ENCODE measurements around the gene GPT2.
"Not testable (repeated sequence)": the region's sequence is repeated elsewhere in the genome, so short reads cannot be mapped to it uniquely, and the experiment has no call there.

The GPT2 gene

DNA sequence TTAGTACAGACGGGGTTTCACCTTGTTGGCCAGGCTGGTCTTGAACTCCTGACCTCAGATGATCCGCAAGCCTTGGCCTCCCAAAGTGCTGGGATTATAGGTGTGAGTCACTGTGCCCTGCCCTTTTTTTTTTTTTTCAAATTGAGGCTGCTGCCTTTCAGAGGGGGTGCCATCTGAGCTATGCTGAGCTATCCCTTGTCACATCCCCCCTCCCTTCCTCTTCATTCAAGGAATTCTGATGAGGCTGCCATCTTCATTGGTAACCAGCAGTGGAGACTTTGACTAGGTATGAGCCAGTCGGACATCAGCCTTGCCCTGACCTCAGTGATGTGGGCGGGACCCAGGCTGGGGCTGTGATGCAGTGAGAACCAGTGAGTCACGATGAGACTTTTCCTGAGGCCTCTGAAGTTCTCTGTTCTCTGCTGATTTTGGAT is 24.4 kb upstream of the GPT2 start:
- TF ChIP-seq, protein P1, sequence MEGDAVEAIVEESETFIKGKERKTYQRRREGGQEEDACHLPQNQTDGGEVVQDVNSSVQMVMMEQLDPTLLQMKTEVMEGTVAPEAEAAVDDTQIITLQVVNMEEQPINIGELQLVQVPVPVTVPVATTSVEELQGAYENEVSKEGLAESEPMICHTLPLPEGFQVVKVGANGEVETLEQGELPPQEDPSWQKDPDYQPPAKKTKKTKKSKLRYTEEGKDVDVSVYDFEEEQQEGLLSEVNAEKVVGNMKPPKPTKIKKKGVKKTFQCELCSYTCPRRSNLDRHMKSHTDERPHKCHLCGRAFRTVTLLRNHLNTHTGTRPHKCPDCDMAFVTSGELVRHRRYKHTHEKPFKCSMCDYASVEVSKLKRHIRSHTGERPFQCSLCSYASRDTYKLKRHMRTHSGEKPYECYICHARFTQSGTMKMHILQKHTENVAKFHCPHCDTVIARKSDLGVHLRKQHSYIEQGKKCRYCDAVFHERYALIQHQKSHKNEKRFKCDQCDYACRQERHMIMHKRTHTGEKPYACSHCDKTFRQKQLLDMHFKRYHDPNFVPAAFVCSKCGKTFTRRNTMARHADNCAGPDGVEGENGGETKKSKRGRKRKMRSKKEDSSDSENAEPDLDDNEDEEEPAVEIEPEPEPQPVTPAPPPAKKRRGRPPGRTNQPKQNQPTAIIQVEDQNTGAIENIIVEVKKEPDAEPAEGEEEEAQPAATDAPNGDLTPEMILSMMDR (IDR thresholded peaks at IDR 0.05; ENCODE audit: insufficient read depth, low read length, missing control alignments) = no peak
- no peak overlapping the region for H3K4me3 ChIP-seq (ENCODE audit: low read depth, low read length)
- DNase-seq (ENCODE audit: low read depth, low spot score) = no peak
- ChIA-PET POLR2A (no interaction called here), CTCF (interaction anchor here (0.8 to 6.9 kb wide), 5 partner anchors 8 to 91 kb away, joined by 3 to 76 read pairs (median 7); no protein-coding TSS in a partner anchor)

DNA sequence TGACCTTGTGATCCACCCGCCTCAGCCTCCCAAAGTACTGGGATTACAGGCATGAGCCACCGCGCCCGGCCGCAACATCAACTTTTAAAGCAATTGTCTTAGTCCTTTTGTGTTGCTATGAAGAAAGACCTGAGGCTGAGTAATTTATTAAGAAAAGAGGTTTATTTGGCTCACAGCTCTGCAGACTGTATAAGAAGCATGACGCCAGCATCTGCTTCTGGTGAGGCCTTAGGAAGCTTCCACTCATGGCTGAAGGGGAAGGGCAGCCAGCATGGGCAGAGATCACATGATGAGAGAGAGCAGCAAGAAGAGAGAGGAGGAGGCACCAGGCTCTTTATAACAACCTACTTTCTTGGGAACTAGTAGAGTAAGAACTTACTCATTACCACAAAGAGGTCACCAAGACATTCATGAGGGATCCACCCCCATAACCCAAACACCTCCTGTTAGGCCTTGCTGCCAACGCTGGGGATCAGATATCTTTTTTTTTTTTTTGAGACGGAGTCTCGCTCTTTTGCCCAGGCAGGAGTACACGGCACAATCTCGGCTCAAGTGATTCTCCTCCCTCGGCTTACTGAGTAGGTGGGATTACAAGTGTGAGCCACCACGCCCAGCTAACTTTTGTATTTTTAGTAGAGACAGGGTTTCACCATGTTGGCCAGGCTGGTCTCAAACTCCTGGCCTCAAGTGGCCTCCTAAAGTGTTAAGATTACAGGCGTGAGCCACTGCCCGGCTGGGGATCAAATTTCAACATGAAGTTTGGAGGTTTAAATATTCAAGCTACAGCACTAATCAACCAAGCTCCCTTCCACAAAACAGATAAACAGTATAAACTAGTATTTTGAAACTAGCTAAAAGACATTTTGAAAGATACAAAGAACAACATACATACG is 21.4 kb upstream of the GPT2 start:
- no peak overlapping the region for H3K4me3 ChIP-seq (ENCODE audit: low read depth, low read length)
- DNase-seq (ENCODE audit: low read depth, low spot score) = no peak
- CTCF ChIA-PET = interaction anchor here (0.7 to 7.5 kb wide), 7 partner anchors 10 to 189 kb away, joined by 3 to 76 read pairs (median 4); no protein-coding TSS in a partner anchor
- TF ChIP-seq, protein P1 (IDR thresholded peaks at IDR 0.05; ENCODE audit: insufficient read depth, low read length, missing control alignments) = no peak
- POLR2A ChIA-PET = no interaction called here

DNA sequence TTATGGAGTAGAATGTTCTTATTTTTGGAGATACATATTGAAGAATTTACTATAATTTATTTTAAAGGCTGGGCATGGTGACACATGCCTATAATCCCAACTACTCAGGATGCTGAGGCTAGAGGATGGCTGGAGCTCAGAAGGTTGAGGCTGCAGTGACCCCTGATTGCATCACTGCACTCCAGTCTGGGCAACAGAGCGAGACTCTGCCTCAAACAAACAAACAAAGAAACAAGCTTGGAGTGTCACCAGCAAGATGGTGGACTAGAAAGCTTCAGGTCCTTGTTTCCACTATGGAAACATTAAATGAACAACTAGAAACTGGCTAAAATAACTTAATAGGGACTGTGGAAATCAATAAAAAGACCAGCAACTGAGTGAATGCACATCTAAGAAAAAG is 17.9 kb upstream of the GPT2 start:
- ChIA-PET CTCF (interaction anchor here (1.0 to 7.5 kb wide), 2 partner anchors 13 to 36 kb away, joined by 3 to 58 read pairs; no protein-coding TSS in a partner anchor), POLR2A (no interaction called here)

DNA sequence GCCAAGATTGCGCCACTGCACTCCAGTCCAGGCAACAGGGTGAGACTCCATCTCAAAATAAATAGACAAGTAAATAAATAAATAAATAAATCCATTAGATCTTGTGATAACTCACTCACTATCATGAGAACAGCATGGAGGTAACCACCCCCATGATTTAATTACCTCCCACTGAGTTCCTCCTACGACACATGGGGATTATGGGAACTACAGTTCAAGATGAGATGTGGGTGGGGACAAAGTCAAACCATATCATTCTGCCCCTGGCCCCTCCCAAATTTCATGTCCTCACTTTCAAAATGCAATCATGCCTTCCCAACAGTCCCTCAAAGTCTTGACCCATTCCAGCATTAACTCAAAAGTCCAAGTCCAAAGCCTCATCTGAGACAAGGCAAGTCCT is 16.7 kb upstream of the GPT2 start:
- DNase-seq (ENCODE audit: low read depth, low spot score); POLR2A ChIA-PET; H3K4me3 ChIP-seq (ENCODE audit: low read depth, low read length): not testable (repeated sequence)
- CTCF ChIA-PET = interaction anchor here (0.7 to 7.5 kb wide), 5 partner anchors 8 to 170 kb away, joined by 3 to 58 read pairs (median 3); no protein-coding TSS in a partner anchor

More for the DNA sequence above, 17.9 kb upstream of the GPT2 start:
- no peak overlapping the region for H3K4me3 ChIP-seq (ENCODE audit: low read depth, low read length)
- TF ChIP-seq, protein P1 (IDR thresholded peaks at IDR 0.05; ENCODE audit: insufficient read depth, low read length, missing control alignments) = no peak
- DNase-seq (ENCODE audit: low read depth, low spot score) = no peak

DNA sequence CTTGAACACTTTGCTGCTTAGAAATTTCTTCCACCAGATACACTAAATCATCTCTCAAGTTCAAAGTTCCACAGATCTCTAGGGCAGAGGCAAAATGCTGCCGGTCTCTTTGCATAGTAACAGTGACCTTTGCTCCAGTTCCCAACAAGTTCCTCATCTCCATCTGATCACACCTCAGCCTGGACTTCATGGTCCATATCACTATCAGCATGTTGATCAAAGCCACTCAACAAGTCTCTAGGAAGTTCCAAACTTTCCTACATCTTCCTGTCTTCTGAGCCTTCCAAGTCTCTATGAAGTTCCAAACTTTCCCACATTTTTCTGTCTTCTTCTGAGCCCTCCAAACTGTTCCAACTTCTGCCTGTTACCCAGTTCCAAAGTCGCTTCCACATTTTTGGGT is 15.3 kb upstream of the GPT2 start:
- POLR2A ChIA-PET = not testable (repeated sequence)
- CTCF ChIA-PET = interaction anchor here (1.1 to 1.6 kb wide), 2 partner anchors 15 to 40 kb away, joined by 3 read pairs; no protein-coding TSS in a partner anchor

DNA sequence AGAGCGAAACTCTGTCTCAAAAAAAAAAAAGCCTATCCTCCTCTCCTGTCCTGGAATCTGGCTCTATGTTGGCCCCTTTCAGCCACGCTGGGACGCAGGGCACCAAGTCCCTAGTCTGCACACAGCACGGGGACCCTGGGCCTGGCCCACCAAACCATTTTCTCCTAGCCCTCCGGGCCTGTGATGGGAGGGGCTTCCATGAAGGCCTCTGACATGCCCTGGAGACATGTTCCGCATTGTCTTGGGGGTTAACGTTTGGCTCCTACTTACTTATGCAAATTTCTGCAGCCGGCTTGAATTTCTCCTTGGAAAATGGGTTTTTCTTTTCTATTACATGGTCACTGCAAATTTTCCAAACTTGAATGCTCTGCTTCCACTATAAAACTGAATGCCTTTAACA is 12.6 kb upstream of the GPT2 start:
- CTCF ChIA-PET = no interaction called here
- DNase-seq (ENCODE audit: low read depth, low spot score) = no peak
- POLR2A ChIA-PET = no interaction called here
- TF ChIP-seq, protein P1 (IDR thresholded peaks at IDR 0.05; ENCODE audit: insufficient read depth, low read length, missing control alignments) = no peak
- H3K4me3 ChIP-seq (ENCODE audit: low read depth, low read length) = no peak overlapping the region

More for the DNA sequence above, 15.3 kb upstream of the GPT2 start:
- not testable (repeated sequence) for H3K4me3 ChIP-seq (ENCODE audit: low read depth, low read length); DNase-seq (ENCODE audit: low read depth, low spot score)

DNA sequence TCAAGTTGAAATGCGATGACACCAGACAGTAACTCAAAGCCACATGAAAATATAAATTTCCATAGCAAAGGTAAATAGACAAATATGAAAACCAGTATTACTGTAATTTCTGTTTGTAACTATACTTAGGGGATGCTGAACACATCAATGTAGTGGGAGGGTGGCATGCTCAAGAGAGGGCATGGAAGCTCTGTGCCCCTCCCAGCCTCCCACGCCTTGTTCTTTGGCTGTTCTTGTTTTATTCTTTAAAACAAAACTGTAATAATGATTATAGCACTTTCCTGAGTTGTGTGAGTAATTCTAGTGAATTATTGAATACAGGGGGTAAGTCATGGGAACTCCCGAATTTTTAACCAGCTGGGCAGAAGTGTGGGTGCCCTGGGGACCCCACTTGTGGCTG is 11.0 kb upstream of the GPT2 start:
- TF ChIP-seq, protein P1 (IDR thresholded peaks at IDR 0.05; ENCODE audit: insufficient read depth, low read length, missing control alignments) = no peak
- ChIA-PET CTCF (interaction anchor here (0.7 to 1.2 kb wide), 4 partner anchors 9 to 32 kb away, joined by 3 to 4 read pairs (median 3); no protein-coding TSS in a partner anchor), POLR2A (no interaction called here)
- no peak overlapping the region for H3K4me3 ChIP-seq (ENCODE audit: low read depth, low read length)
- DNase-seq (ENCODE audit: low read depth, low spot score) = no peak
